HG02588 (cell line): Measurements from ENCODE around the gene CFAP57.

Experiments used
- ATAC-seq: cut with Tn5 transposase; IDR thresholded peaks from one replicate; pipeline ENCODE4 v1.9.1; 2021; ENCODE audit warnings: mild to moderate bottlenecking, moderate library complexity; ENCODE audit not compliant: unreplicated experiment

The CFAP57 gene

DNA sequence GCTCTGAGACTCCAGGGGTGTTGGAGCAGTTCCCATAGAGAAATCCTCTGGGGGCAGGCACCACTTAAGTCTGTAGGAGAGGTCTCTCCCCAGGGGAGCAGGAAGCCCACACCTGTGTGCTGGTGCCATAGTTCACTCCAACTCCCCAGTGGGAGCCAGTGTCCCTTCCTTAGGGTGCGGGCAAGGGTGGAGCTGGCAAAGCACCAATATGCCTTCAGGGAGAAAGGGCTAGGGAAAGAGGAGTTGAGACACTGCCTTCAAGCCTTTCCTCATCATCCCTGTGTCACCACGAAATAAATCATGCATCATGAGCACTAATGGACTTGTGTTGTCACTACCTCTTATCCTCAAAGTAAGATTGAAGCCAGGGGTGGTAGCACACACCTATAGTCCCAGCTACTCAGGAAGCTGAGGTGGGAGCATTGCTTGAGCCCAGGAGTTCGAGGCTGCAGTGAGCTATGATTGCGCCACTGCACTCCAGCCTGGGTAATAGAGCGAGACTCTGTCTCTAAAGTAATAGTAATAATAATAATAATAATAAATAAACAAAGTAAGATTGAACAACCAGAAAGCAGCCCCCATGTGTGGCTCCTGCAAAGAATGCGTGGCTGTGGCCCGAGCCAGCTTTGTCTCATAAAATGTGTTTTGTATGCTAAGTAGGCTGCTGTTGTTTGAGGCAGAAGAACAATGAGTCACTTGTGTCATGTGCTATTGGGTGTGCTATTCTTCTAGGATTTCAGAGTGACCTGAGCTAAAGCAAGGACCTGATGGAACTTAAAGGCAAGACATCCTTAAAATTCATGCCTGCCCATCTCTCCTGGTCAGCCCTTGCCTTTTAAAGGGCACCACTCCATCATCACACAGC lies 122.0 kb downstream of the CFAP57 start:
- no peak for ATAC-seq

DNA sequence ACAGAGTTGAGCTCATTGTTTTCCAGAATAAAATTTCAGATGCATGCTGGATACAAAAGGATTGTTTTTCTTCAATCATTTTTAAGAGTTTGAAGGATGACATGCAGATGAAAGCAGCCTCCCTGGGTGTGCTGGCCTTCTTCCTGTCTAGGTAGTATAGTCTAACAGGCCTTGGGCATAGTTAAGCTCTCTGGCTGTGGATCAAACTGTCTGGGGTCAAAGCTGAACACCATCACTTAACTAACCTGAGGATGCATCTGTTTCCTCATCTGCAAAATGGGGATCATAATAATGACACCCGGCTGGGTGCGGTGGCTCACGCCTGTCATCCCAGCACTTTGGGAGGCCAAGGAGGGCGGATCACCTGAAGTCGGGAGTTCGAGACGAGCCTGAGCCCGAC lies 122.6 kb downstream of the CFAP57 start:
- no peak for ATAC-seq

DNA sequence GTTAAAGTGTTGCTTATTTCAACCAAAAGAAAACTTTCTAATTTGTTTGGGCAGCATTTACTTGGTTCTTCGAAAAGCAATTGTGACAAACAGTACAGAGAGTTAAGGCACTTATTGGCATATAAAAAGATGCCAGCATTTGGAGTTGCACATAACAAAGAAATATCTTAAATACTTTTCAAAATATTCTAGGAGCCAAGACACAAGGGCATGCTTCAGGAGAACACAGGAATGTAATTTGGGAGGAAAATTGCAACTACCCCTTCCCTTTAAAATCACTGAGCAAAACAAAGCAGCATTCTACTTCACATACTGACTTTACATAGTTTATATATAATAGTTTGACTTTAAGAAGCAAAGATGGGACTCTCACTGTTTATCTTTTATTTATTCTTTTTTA lies 124.1 kb downstream of the CFAP57 start:
- no peak for ATAC-seq

DNA sequence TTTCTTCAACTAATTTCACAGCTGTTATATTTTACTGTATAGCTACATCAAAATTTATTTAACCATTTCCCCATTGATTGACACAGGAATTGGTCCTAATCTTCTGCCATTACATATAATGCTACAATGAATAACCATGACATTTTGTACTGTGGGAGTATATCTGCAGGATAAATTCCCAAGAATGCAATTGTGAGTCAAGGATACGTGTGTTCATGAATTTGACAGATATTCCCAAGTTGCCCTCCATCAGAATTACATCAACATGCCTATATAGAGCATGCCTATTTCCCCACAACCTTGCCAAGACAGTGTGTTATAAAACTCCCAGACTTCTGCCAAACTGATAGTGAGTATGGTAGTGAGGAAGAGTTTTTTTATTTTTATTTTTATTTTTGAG lies 125.9 kb downstream of the CFAP57 start:
- ATAC-seq: no peak

DNA sequence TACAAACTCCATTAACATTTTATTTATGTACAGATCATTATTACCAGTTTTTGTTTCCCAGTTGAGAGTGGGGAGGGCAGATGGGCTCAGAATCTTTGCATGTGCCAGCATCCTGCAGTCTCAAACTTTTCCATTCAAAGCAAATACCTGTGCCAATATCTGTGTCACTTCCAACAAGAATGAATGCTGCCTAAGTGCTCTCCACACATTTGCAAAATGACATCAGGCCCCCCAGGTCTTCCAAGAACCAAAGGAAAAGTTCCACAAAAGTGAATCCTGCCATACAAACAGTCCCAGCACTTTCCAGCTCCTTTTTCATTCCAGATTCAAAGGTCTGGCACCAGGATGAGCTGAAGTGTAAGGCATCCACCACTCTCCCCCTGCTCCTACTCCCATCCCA lies 127.0 kb downstream of the CFAP57 start:
- no peak for ATAC-seq

DNA sequence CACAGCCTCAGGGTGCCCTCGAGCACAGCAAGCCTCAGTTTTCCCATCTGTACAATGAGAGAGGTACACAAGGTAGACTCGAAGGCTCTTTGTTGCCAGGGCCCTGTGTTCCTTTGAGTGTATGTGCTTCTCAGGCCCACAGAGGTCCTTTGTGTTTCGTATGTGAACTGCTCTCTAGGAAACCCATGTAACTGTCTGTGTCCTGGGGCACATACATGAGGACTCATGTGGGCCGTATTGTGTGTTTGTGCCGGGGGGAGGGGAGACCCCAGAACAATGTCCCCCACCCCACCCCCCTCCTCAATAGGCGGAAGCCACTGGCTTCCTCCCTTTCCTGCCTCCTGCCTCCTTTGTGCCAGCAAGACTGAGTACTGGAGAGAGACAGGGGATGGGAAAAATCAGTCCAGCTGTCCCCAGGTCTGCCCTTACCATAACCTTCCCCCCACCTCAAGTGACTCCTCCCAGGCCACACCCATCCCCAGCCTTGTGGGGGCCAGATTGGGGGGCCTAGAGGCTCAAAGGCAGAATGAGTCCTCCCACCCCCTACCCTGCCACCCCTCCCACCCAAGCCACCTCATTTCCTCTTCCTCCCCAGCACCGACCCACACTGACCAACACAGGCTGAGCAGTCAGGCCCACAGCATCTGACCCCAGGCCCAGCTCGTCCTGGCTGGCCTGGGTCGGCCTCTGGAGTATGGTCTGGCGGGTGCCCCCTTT lies 128.4 kb downstream of the CFAP57 start, which contains the start of gene TIE1:
TIE1 (plus strand) TSS at position 605 of the 717 bp plus-strand sequence; CDS start at position 695, 90 bp downstream.
- ATAC-seq: no peak

DNA sequence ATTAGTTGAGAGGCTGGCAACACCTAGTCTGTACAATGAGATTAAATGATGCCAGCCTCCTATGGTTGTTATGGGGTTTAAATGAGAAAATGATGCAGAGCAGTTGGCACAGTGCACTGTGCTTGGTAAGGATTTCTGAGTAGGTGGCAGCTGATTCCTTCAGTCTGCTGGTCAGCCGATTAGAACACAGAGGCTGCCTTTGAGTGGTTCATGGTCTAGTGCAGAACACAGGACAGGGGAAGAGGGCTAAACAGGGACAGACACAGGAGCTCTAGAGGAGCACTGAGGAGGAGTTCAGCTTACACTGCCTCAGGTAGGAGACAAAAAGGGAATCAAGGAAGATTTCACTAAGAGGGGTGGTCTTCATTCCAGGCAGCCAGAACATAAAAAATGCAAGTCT lies 130.1 kb downstream of the CFAP57 start:
- ATAC-seq: no peak

DNA sequence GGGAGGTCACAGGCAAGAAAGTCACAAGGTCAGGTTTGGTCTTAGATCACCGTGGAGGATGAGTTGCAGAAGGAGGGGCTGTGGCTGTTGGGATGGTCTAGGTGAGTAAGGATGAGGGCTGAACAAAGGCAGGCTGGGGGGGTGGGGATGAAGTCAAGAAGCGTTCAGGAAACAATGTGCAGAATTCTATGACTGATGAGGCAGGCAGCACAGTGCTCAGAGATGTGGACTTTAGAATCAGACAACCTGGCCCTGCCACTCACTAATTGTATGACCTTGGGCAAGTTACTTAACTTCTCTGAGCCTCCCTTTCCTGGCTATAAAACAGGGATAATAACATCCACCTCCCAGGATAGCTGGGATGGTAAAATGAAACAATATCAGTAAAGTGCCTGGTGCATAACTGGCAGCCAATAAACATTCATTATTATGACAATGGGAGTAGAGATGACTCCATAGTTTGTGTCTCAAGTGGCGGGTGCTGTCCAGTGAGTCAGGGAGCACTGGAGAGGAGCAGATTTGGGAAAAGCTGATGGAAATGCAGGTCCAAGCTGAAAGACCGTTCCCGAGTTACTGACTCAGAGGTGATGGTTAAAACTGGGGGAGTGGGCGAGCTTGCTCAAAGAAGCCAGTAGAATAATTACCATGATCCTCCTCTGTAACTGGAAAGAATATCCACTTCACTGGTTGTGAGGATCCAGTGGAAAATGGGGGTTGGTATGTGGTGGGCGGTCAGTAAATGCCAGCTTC lies 130.8 kb downstream of the CFAP57 start:
- no peak for ATAC-seq

DNA sequence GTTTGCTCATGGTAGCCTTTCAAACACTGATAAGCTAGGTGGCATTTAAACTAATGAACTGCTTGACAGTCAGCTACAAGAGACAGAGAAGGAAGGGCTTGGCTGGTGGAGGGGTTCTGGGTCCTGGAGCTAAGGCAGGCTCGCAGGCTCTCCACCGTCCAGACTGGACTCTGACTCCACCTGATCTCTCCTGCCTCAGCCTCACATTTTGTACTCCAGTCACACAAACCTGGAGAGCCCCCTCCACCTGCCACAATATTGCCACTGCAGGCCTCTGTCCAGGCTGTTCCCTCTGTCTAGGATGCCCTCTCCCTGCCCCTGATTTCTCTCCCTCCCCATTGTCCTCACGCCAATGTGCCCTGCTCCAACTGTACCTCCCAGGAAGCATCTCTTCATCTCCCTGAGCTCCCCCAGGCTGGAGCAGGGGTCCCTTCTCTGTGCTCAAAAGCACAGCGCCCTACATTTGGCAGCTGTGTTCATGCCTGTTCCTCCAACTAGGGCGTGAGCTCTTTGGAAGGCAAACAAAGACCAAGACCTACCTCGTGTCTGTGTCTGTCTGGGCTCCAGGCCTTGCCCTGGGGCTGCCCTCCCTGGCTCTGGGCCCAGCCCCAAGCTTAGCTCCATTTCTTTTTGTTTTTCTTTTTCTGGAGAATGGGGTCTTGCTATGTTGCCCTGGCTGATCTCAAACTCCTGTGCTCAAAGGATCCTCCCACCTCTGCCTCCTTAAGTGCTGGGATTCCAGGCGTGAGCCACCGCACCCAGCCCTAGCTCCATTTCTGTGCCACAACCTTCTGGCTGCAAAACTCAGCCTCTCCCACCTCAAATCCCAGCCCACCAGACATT lies 131.6 kb downstream of the CFAP57 start:
- no peak for ATAC-seq
